GM12878 (cell line): ENCODE measurements around the gene NCAPD2.

Source experiments
- JUNB ChIP-seq: IDR thresholded peaks from 2 replicates; pipeline ENCODE4 v1.6.1; 2016; ENCODE audit warnings: antibody characterized with exemption, mild to moderate bottlenecking
- JUND ChIP-seq: IDR thresholded peaks from 2 replicates; pipeline ENCODE4 v1.6.1; 2012; ENCODE audit warnings: low read depth, mild to moderate bottlenecking, low read length, improper control_type of control experiment, moderate library complexity
- LARP7 ChIP-seq: fragments of 450-650 bp; IDR thresholded peaks from 2 replicates; pipeline ENCODE4 v1.6.1; 2017; ENCODE audit warnings: mild to moderate bottlenecking
- MEF2A ChIP-seq: IDR thresholded peaks from 2 replicates; pipeline ENCODE4 v1.6.1; 2011; ENCODE audit warnings: low read depth, mild to moderate bottlenecking, low read length, moderate library complexity; ENCODE audit not compliant: insufficient read depth
- POLR2A ChIP-seq: IDR thresholded peaks from 2 replicates; pipeline ENCODE4 v1.6.1; 2011; ENCODE audit warnings: low read depth, mild to moderate bottlenecking, low read length
- SMC3 ChIP-seq: IDR thresholded peaks from 2 replicates; pipeline ENCODE4 v1.6.1; 2011; ENCODE audit warnings: low read length, improper control_type of control experiment, borderline replicate concordance
- TF ChIP-seq, protein P1 (sequence below), 3 experiments: IDR thresholded peaks in 2 of 3; conservative IDR thresholded peaks in 1 of 3; 2 replicates each; pipeline ENCODE4 v1.5.1; 2011; ENCODE audit warnings: low read depth in 3 of 3, low read length in 3 of 3, mild to moderate bottlenecking in 3 of 3, control low read depth in 2 of 3, moderate library complexity in 2 of 3, inconsistent platforms in 1 of 3, mixed read lengths in 1 of 3; ENCODE audit not compliant: control insufficient read depth in 2 of 3, insufficient read depth in 1 of 3; ENCODE audit errors: extremely low read depth in 1 of 3
- TF ChIP-seq, protein P2 (sequence below): IDR thresholded peaks from 2 replicates; pipeline ENCODE4 v1.6.1; 2011; ENCODE audit warnings: low read depth, mild to moderate bottlenecking, low read length, moderate library complexity, borderline replicate concordance; ENCODE audit errors: extremely low read depth

DNA sequence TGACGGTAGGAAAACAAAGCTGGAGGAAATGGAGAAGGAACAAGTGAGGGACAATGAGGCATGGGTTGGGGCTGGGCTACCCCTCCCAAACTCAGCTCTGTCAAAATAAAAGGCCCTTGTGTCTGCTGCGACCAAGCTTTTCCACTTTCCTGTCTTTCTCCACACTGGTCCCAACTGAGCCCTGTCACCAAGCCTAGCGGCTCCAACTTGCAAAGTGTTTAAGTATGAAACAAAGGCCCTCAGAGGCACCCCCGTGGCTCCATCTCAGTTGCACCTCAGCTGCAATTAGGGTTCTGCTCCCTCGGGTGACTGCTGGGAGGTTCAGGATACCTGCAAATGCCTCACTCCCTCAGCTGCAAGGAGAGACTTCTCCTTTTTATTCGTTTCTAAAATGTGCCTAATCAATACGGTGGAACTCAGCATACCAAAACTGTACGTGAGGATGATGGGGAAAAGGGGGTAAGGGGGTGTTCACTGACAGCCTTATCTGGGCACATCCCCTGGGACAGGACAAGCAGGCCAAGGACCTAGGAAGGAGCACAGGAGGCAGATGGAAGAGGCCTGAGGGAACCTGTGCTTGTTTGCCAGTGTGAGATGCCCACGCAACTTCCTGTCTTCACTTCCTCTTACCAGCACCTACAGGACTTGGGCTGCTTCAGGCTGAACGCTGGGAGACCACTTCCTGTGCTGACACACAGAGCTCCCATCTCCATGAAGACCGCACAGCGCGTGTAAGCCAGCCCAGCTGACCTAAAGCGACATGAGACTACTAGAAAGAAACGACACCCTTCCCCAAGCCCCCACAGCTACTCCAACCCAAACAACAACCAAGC, 32.3 kb upstream of the NCAPD2 start:
- TF ChIP-seq, protein P1, sequence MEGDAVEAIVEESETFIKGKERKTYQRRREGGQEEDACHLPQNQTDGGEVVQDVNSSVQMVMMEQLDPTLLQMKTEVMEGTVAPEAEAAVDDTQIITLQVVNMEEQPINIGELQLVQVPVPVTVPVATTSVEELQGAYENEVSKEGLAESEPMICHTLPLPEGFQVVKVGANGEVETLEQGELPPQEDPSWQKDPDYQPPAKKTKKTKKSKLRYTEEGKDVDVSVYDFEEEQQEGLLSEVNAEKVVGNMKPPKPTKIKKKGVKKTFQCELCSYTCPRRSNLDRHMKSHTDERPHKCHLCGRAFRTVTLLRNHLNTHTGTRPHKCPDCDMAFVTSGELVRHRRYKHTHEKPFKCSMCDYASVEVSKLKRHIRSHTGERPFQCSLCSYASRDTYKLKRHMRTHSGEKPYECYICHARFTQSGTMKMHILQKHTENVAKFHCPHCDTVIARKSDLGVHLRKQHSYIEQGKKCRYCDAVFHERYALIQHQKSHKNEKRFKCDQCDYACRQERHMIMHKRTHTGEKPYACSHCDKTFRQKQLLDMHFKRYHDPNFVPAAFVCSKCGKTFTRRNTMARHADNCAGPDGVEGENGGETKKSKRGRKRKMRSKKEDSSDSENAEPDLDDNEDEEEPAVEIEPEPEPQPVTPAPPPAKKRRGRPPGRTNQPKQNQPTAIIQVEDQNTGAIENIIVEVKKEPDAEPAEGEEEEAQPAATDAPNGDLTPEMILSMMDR (IDR thresholded peaks at IDR 0.05 in 2 of 3, conservative IDR thresholded peaks at IDR 0.05 in 1 of 3; ENCODE audit: control insufficient read depth in 2 of 3, extremely low read depth in 1 of 3, insufficient read depth in 1 of 3, low read depth in 3 of 3, low read length in 3 of 3): no peak
- TF ChIP-seq JUND: no peak
- TF ChIP-seq POLR2A: peak; percentile 72
- TF ChIP-seq, protein P2, sequence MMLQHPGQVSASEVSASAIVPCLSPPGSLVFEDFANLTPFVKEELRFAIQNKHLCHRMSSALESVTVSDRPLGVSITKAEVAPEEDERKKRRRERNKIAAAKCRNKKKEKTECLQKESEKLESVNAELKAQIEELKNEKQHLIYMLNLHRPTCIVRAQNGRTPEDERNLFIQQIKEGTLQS: no peak
- no peak; the same call in 1 of the 2 replicates for TF ChIP-seq LARP7
- TF ChIP-seq SMC3: peak; percentile 8; the same call in 1 of the 2 replicates
- peak; percentile 47; the same call in 1 of the 2 replicates for TF ChIP-seq MEF2A
- no peak for TF ChIP-seq JUNB
